NCI-H524 treated with DMSO at 0.1 percent for 48 hours (cell line): ENCODE data around the gene DAD1.

ENCODE experiments used
- DNase-seq: peaks from one replicate; lab custom pipeline; 2025; lab: John Stamatoyannopoulos, UW

Gene DAD1

DNA sequence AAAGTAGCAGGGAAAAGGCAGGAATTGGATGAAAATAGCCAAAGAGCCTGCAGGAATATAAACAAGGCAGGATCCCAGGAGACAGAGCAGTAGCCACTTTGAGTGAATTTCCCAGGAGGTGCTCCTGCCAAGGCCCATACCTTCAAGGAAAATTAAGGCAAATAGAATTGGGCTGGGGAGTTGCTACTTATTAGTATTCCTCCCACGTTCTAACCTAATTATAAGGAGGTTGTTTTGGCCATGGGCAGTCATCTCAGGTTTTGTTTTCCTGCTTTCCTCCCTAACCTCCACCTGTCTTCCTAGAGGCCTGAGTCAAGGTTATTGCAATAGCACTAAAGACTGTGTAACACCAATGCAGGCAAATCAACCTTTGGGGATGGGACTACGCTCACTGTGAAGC lies 73.1 kb downstream of the DAD1 start:
- no peak for DNase-seq
